Ovary (tissue), 9 donors: ENCODE measurements around the gene EHMT2. TPM values are rescaled to one million over a fixed set of nuclear protein-coding genes. Genes with fewer than 3 reads are reported as not detected.

Experiments
- DNase-seq, 5 donors: peaks; one replicate each; pipeline ENCODE4 v3.0.0-alpha.2; 2019 to 2020
- H3K27ac ChIP-seq, 2 donors: fragments of 200-600 bp; one replicate each; pipeline versions ENCODE4 v1.5.1 to v1.8.0; 2019 to 2022
- H3K27me3 ChIP-seq: fragments of 200-600 bp; one replicate; pipeline ENCODE4 v1.8.0; 2022
- H3K36me3 ChIP-seq: fragments of 200-600 bp; sonication (generic); one replicate; pipeline ENCODE4 v1.5.1; 2019
- H3K4me1 ChIP-seq: one replicate; pipeline ENCODE4 v1.8.1; 2013; ENCODE audit warnings: mild to moderate bottlenecking, moderate library complexity; ENCODE audit not compliant: insufficient read depth
- H3K4me3 ChIP-seq: fragments of 200-600 bp; sonication (generic); one replicate; pipeline ENCODE4 v1.5.1; 2017
- H3K9me3 ChIP-seq, 2 donors: fragments of 200-600 bp in 1 of 2; sonication (generic) in 1 of 2; one replicate each; pipeline versions ENCODE4 v1.5.1 to v1.8.1; 2013 to 2019; ENCODE audit warnings: mild to moderate bottlenecking in 1 of 2, moderate library complexity in 1 of 2
- CTCF ChIP-seq, 3 donors: fragments of 450-650 bp in 2 of 3; fragments of 200-600 bp in 1 of 3; IDR thresholded peaks; one replicate each; pipeline versions ENCODE4 v1.5.1 to v1.8.0; 2016 to 2022; ENCODE audit warnings: antibody characterized with exemption in 3 of 3, mild to moderate bottlenecking in 1 of 3
- EP300 ChIP-seq: sonication (generic); formaldehyde crosslinking; IDR thresholded peaks from one replicate; pipeline ENCODE4 v1.6.1; 2017; ENCODE audit warnings: antibody characterized with exemption
- POLR2A ChIP-seq: fragments of 450-650 bp; IDR thresholded peaks from one replicate; pipeline ENCODE4 v1.6.1; 2017; ENCODE audit warnings: antibody characterized with exemption, mild to moderate bottlenecking, moderate library complexity
- WGBS, 3 donors: extraction: QIAGEN DNeasy Blood & Tissue Kit in 1 of 3; methylation state at CpG; one replicate each; pipeline versions ENCODE4 v1.1.5 to v1.1.7; 2013 to 2017; 5-methylcytosine and 5-hydroxymethylcytosine counted together
- intact Hi-C, 4 donors: fragments of 100-400 bp; cut with DNase I; formaldehyde crosslinking; loops; one replicate each; pipeline versions ENCODE4 v1.11.0 to v1.15.1; 2022 to 2023
- polyA plus RNA-seq, 2 donors: library from polyadenylated mRNA; stranded (reverse); fragments of 200-250 nt in 1 of 2; fragments of 350-450 nt in 1 of 2; fragmentation: Illumina TruSeq in 1 of 2; extraction: RNeasy Lipid Tissue Mini Kit (QIAGEN cat#74804) in 1 of 2; gene quantifications; one replicate each; pipeline ENCODE4 v1.2.3, GENCODE V29; 2013 to 2014
- total RNA-seq, 7 donors: library from RNA; depleted of rRNA in 2 of 7; stranded (reverse); fragments of >200 nt in 2 of 7; fragmentation: NEBNext Ultra II Directional in 3 of 7; extraction: Animal tissue kit (Norgen Biotek cat#: 25700) in 3 of 7; gene quantifications; one replicate each; pipeline versions ENCODE4 v1.1.0 to v1.2.4, GENCODE V29; 2016 to 2023
- donor health status: DM: no; HTN: no; CAD: no; lungs with moderate emphysema.
- donor health status: DM: no; HTN: no; CAD: no.
- donor health status: Bipolar disorder and iron deficiency.
- donor health status: DM: yes; HTN: yes; CAD: no.
- donor health status: DM: no; HTN: no; CAD: no.
- donor health status: DM: yes; HTN: yes; CAD: no.

The EHMT2 gene
- total and polyA plus RNA-seq, 9 donors: 19.7 to 71.7 (median 52.8) TPM

DNA sequence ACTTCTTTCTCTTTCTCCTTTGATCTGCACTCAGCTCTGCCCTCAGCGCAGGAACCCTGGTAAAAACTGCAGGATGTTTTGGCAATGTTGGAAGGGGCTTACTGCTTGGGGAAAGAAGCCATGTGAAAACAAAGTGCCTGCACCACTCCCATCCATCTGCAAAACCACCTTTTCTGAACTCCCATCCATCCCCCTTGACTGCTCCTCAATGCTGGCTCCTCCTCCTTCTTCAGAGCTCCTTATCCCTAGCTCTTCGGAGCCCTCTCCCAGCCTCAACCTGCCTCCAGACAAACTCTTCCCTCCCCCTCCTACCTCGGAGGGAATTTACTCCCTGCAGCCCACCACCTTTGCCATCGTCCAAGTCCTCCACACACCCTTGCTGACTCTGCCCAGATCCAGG is 8.6 kb upstream of the EHMT2 start:
- Histone ChIP-seq H3K4me3 (no peak overlapping the region), H3K27me3 (no peaks in the 10 kb centered on the region), H3K36me3 (no peaks in the 10 kb centered on the region), H3K9me3 (no peaks in the 10 kb centered on the region), H3K27ac (no peak overlapping the region), H3K4me1 (peaks cover 3% of the 10 kb centered on the region)
- TF ChIP-seq CTCF (IDR thresholded peaks at IDR 0.05) (no peak), EP300 (no peak), POLR2A (no peak)
- DNase-seq: peak in 1 of 5 donors; percentile 15
- intact Hi-C loops: loop anchor here in 3 of 4 donors (5.0 to 10.0 kb wide), 3 partner anchors 46 to 209 kb away; partner anchors contain the start of genes NELFE (in 2 of the 3) and SKIC2 (in 2 of the 3)
- 25 to 32% (median 29%) methylated on average over 4 of the region's 4 CpGs for WGBS, 3 donors

- Histone ChIP-seq H3K36me3 (no peaks in the 10 kb centered on the region), H3K4me1 (peaks cover 6% of the 10 kb centered on the region), H3K4me3 (no peak overlapping the region), H3K9me3 (no peaks in the 10 kb centered on the region), H3K27me3 (no peaks in the 10 kb centered on the region), H3K27ac (no peak overlapping the region)
- intact Hi-C loops: loop anchor here in 3 of 4 donors (5.0 to 10.0 kb wide), 3 partner anchors 47 to 210 kb away; partner anchors contain the start of genes NELFE (in 2 of the 3) and SKIC2 (in 2 of the 3)
- TF ChIP-seq EP300 (no peak), CTCF (IDR thresholded peaks at IDR 0.05) (no peak), POLR2A (no peak)
- DNase-seq: no peak
- WGBS, 3 donors: 83 to 97% (median 91%) methylated on average over 1 of the region's 1 CpG
Observed at GRCh38 chr6:31905041-31905440, 7.5 kb upstream of the EHMT2 start.

DNA sequence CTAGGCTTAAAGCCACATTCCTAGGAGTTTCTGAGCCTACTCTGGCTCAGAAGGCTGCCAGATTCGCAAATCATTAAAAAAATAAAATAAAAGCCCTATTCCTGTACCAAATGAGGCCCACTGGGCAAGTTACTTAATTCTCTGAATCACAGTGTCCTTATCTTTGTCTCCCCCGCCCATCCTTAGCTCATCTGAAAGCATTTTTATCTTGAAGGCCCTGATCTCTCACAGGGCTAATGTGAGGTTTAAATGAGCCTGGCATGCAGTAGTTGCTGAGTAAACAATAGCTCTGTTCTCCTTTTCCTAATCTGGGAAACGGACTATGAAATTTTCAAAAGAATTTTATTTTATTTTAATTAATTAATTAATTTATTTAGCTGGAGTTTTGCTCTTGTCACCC is 6.5 kb upstream of the EHMT2 start:
- intact Hi-C loops: loop anchor here in 3 of 4 donors (10.0 kb wide), 2 partner anchors 51 to 211 kb away; partner anchors contain the start of genes NELFE (in 2 of the 3) and SKIC2 (in 2 of the 3)
- TF ChIP-seq POLR2A: no peak
- TF ChIP-seq EP300: no peak
- no peak for TF ChIP-seq CTCF (IDR thresholded peaks at IDR 0.05)
- H3K36me3 ChIP-seq: no peaks in the 10 kb centered on the region
- H3K4me1 ChIP-seq: peaks cover 6% of the 10 kb centered on the region
- WGBS, 3 donors: 17 to 27% (median 22%) methylated on average over 3 of the region's 3 CpGs
- no peaks in the 10 kb centered on the region for H3K27me3 ChIP-seq
- peak overlapping the region in 1 of 2 donors; percentile 66 for H3K27ac ChIP-seq
- no peak for DNase-seq
- no peaks in the 10 kb centered on the region for H3K9me3 ChIP-seq
- no peak overlapping the region for H3K4me3 ChIP-seq

DNA sequence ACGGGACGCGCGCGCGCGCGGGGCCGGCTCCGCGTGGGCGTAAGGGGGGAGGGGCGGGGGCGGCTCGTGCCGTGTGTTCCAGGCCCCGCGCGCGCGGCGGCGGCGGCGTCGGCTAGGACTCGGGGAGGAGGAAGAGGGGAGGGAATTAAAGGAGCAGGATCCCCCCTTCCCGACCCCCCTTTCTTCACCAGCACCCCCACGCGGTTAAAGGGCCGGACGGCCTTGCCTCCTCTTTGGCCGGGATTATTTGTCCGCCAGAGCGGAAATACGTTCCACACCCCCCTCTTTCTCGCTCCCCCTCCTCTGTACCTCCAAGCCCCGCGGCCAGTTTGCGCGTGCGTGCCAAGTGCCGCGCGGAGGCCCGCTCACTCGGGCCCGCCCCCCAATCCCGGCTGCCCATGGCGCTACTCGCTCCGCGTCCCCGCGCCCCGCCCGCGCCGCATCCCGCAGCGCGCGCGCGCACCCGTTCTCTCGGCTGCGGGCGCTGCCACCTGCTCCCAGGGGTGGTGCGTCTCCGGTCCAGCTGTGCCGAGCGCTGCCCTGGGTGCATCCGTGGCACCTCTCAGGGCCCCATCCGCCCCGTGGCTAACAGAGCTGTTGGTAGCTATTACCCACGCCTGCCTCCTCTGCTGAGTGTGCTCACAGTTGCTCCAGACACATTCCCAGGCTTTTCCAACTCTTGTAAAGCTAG is 4.6 kb upstream of the EHMT2 start, which contains the start of gene ZBTB12:
Gene ZBTB12 (minus strand): TSS at position 134 of the 691 bp plus-strand sequence. CDS start 781 bp downstream, outside the sequence.
- Histone ChIP-seq H3K27ac (peak within 1 kb of the TSS; percentile 43 to 66), H3K36me3 (no peaks in the 10 kb centered on the region), H3K27me3 (no peaks in the 10 kb centered on the region), H3K4me3 (peak within 1 kb of the TSS; percentile 61), H3K4me1 (peaks cover 8% of the 10 kb centered on the region), H3K9me3 (no peaks in the 10 kb centered on the region)
- no peak for TF ChIP-seq EP300
- peak in 2 of 3 donors; percentile 5 to 13 for TF ChIP-seq CTCF (IDR thresholded peaks at IDR 0.05)
- TF ChIP-seq POLR2A: peak; percentile 64
- intact Hi-C loops: loop anchor here in 3 of 4 donors (10.0 kb wide), 2 partner anchors 53 to 213 kb away; partner anchors contain the start of genes NELFE (in 2 of the 3) and SKIC2 (in 2 of the 3)
- peak; percentile 96 to 97 (median 96) for DNase-seq
- WGBS, 3 donors: 0 to 1% (median 0%) methylated on average over 40 to 77 of the region's 77 CpGs
